OCI-LY1 (cell line): ENCODE data around the gene MRPL50.

ENCODE experiments used
- H2AFZ ChIP-seq: fragments of 200-600 bp; sonication (generic), shearing (Covaris generic); 2 replicates; pipeline ENCODE4 v1.6.0; 2014; ENCODE audit warnings: antibody characterized with exemption, mild to moderate bottlenecking, low read length
- H3F3A ChIP-seq: fragments of 200-600 bp; sonication (generic), shearing (Covaris generic); 2 replicates; pipeline ENCODE4 v1.6.0; 2014; ENCODE audit warnings: mild to moderate bottlenecking, antibody characterized with exemption, low read length, moderate library complexity; ENCODE audit not compliant: insufficient read depth
- H3K27ac ChIP-seq: fragments of 200-600 bp; sonication (generic); 2 replicates; pipeline ENCODE4 v1.5.1; 2014; ENCODE audit warnings: low read length, mixed run types, mild to moderate bottlenecking, low read depth; ENCODE audit not compliant: poor library complexity, severe bottlenecking
- H3K27me3 ChIP-seq: fragments of 200-600 bp; sonication (generic); 2 replicates; pipeline ENCODE4 v1.6.0; 2014; ENCODE audit warnings: antibody characterized with exemption, mild to moderate bottlenecking, low read length, moderate library complexity; ENCODE audit not compliant: insufficient read depth
- H3K36me3 ChIP-seq: fragments of 200-600 bp; sonication (generic); 2 replicates; pipeline ENCODE4 v1.6.1; 2014; ENCODE audit warnings: mild to moderate bottlenecking, antibody characterized with exemption, low read length, moderate library complexity, mixed read lengths; ENCODE audit not compliant: insufficient read depth
- H3K4me1 ChIP-seq: fragments of 200-600 bp; sonication (generic); 2 replicates; pipeline ENCODE4 v1.5.1; 2014; ENCODE audit warnings: mild to moderate bottlenecking, low read length, moderate library complexity; ENCODE audit not compliant: insufficient read depth, severe bottlenecking
- H3K4me2 ChIP-seq: fragments of 200-600 bp; sonication (generic), shearing (Covaris generic); 2 replicates; pipeline ENCODE4 v1.6.1; 2014; ENCODE audit warnings: low read length
- H3K4me3 ChIP-seq: fragments of 200-600 bp; sonication (generic); 2 replicates; pipeline ENCODE4 v1.5.1; 2014; ENCODE audit warnings: low read length, low read depth, mild to moderate bottlenecking, mixed read lengths; ENCODE audit not compliant: poor library complexity, severe bottlenecking
- H3K79me2 ChIP-seq: fragments of 200-600 bp; shearing (Covaris generic); 2 replicates; pipeline ENCODE4 v1.6.1; 2016; ENCODE audit warnings: mixed run types, low read length, mixed read lengths; ENCODE audit not compliant: insufficient read depth
- H3K9ac ChIP-seq: fragments of 200-600 bp; sonication (generic), shearing (Covaris generic); 2 replicates; pipeline ENCODE4 v1.6.1; 2014; ENCODE audit warnings: mild to moderate bottlenecking, low read length, mixed read lengths
- H3K9me2 ChIP-seq: fragments of 200-600 bp; sonication (generic), shearing (Covaris generic); 2 replicates; pipeline ENCODE4 v1.6.1; 2014; ENCODE audit warnings: low read depth, mild to moderate bottlenecking, low read length, mixed read lengths
- H3K9me3 ChIP-seq: fragments of 200-600 bp; shearing (Covaris generic); 2 replicates; pipeline ENCODE4 v1.6.1; 2014; ENCODE audit warnings: low read length, mixed read lengths
- H4K20me1 ChIP-seq: fragments of 200-600 bp; sonication (generic), shearing (Covaris generic); 2 replicates; pipeline ENCODE4 v1.6.0; 2016; ENCODE audit warnings: mild to moderate bottlenecking, low read length; ENCODE audit not compliant: insufficient read depth
- EZH2 ChIP-seq: fragments of 200-600 bp; sonication (generic), shearing (Covaris generic); IDR thresholded peaks from 2 replicates; pipeline ENCODE4 v1.8.0; 2017; ENCODE audit warnings: borderline replicate concordance, mixed run types, mild to moderate bottlenecking, antibody characterized with exemption, low read length, moderate library complexity, mixed read lengths
- TF ChIP-seq, protein P1 (sequence below): fragments of 200-600 bp; sonication (generic), shearing (Covaris generic); IDR thresholded peaks from 2 replicates; pipeline ENCODE4 v1.5.1; 2017; ENCODE audit warnings: mild to moderate bottlenecking, antibody characterized with exemption, low read length, moderate library complexity, mixed read lengths

MRPL50 gene

DNA sequence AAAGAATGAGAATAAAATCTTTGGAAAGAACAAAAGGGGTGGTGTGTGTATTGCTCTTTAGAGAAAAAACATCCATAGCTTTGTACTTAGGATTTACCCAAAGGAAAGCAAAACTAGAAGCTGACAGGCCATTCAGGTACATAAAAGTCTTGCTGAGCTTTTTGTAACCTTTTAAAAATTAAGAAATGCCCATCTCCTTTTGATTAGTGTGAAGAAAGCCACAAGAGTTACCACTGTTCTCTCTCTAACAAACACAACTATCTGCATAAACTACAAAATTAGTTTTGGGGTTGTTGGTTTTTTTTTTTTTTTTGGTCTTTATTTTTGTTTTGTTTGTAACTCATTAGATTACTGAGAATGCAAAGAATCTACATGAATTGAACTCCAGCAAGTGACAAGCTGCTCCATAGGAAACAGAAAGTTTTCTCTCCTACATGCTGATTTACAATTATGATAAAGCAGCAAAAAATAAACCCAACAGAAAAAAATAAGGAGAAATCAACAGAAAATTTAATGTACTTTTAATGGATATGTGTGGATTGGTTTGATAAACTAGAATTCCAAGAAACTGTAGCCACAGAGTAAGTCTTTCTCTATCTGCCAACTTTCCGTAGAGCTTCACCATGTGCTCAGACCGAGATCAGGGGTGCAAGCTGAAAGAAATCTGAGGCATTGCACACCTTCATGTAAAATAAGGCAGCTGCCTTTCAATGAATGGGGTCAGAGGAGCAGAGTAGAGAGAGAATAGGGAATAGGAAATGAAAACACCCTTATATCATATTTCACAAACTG is 25.9 kb downstream of the MRPL50 start:
- no peak overlapping the region for H3K9ac ChIP-seq
- no peak for TF ChIP-seq EZH2
- TF ChIP-seq, protein P1, sequence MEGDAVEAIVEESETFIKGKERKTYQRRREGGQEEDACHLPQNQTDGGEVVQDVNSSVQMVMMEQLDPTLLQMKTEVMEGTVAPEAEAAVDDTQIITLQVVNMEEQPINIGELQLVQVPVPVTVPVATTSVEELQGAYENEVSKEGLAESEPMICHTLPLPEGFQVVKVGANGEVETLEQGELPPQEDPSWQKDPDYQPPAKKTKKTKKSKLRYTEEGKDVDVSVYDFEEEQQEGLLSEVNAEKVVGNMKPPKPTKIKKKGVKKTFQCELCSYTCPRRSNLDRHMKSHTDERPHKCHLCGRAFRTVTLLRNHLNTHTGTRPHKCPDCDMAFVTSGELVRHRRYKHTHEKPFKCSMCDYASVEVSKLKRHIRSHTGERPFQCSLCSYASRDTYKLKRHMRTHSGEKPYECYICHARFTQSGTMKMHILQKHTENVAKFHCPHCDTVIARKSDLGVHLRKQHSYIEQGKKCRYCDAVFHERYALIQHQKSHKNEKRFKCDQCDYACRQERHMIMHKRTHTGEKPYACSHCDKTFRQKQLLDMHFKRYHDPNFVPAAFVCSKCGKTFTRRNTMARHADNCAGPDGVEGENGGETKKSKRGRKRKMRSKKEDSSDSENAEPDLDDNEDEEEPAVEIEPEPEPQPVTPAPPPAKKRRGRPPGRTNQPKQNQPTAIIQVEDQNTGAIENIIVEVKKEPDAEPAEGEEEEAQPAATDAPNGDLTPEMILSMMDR = no peak
- no peak overlapping the region for H3K27ac ChIP-seq
- no peaks in the 10 kb centered on the region for H3K4me1 ChIP-seq
- H3K9me2 ChIP-seq = no peaks in the 10 kb centered on the region
- no peak overlapping the region for H3K4me2 ChIP-seq
- no peak overlapping the region for H3K4me3 ChIP-seq
- no peaks in the 10 kb centered on the region for H3K9me3 ChIP-seq
- no peaks in the 10 kb centered on the region for H3K79me2 ChIP-seq
- no peaks in the 10 kb centered on the region for H3F3A ChIP-seq
- H4K20me1 ChIP-seq = no peaks in the 10 kb centered on the region
- H2AFZ ChIP-seq = no peak overlapping the region
- H3K36me3 ChIP-seq = no peaks in the 10 kb centered on the region
- no peaks in the 10 kb centered on the region for H3K27me3 ChIP-seq

DNA sequence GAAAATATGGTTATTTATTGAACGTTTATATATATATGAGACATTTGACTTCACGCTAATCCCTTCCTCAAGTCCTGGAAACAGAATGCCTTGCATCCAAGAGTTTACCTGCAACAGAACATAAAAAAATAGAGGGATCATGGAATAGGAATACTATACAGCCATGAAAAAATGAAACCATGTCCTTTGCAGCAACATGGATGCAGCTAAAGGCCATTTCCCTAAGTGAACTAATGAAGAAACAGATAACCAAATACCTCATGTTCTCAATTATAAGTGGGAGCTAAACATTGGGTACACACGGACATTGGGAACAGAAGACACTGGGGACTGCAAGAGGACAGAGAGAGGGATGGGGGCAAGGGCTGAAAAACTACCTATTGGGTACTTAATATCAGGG is 26.6 kb downstream of the MRPL50 start:
- Histone ChIP-seq H3K9me3 (no peaks in the 10 kb centered on the region), H3K9ac (no peak overlapping the region), H3K79me2 (no peaks in the 10 kb centered on the region), H3K36me3 (no peaks in the 10 kb centered on the region), H4K20me1 (no peaks in the 10 kb centered on the region), H3K4me2 (no peak overlapping the region), H3K9me2 (no peaks in the 10 kb centered on the region), H3K4me3 (no peak overlapping the region), H3K27me3 (no peaks in the 10 kb centered on the region), H3K27ac (no peak overlapping the region), H3F3A (no peaks in the 10 kb centered on the region), H3K4me1 (no peaks in the 10 kb centered on the region), H2AFZ (no peak overlapping the region)
- TF ChIP-seq, protein P1 = no peak
- no peak for TF ChIP-seq EZH2

DNA sequence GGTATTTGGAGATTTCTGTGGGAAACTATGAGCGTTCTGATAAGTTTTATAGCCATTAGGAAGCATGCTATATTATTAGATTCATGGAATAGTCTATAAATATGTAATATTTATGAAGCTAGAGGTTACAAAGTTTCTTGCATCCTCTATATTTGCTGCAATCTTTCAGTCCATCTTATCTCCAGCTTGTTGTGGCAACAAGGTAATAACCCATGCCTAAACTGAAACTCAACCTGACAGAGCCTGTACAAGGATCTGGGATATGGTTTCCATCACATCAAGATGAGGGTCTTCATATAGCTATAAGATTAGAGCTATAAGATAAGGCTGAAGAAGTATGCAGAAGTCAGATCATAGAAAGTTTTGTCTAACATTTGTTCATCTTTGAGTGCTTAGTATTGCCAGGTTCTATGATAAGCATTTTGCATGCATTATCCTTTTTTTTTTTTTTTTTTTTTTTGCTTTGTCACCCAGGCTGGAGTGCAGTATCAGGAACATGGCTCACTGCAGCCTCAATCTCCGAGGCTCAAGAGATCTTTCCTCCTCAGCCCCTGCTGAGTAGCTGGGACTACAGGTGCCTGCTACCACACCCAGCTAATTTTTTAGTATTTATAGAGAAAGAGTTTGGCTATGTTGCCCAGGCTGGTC is 28.4 kb downstream of the MRPL50 start:
- Histone ChIP-seq H3K4me3 (no peak overlapping the region), H3K9ac (no peak overlapping the region), H3K4me1 (no peaks in the 10 kb centered on the region), H4K20me1 (no peaks in the 10 kb centered on the region), H3K4me2 (no peak overlapping the region), H2AFZ (no peak overlapping the region), H3K27ac (no peak overlapping the region), H3K9me3 (no peaks in the 10 kb centered on the region), H3K36me3 (no peaks in the 10 kb centered on the region), H3K79me2 (no peaks in the 10 kb centered on the region), H3F3A (no peaks in the 10 kb centered on the region), H3K27me3 (no peaks in the 10 kb centered on the region), H3K9me2 (no peaks in the 10 kb centered on the region)
- TF ChIP-seq, protein P1 = no peak
- no peak for TF ChIP-seq EZH2
